Measurements from ENCODE around the gene IL2.

Gene IL2

GRCh38 chr4:122469457-122469856 lies 12.9 kb upstream of the IL2 start:
- no peaks in the 10 kb centered on the region for H3K27me3 ChIP-seq (ENCODE audit: insufficient read depth, low read length)
- no peaks in the 10 kb centered on the region; the same call in 1 of the 2 replicates for H3K9me3 ChIP-seq (ENCODE audit: insufficient read depth, low read depth, low read length)
- no peaks in the 10 kb centered on the region for H3K36me3 ChIP-seq (ENCODE audit: insufficient read depth, low read depth, low read length)
- no peaks in the 10 kb centered on the region for H3K4me1 ChIP-seq (ENCODE audit: insufficient read depth, low read length)
- no peak overlapping the region for H3K4me3 ChIP-seq (ENCODE audit: low read length)
- no peak overlapping the region for H3K27ac ChIP-seq (ENCODE audit: low read length)
- no peak overlapping the region for H3K9ac ChIP-seq (ENCODE audit: low read depth, low read length)

- Histone ChIP-seq H3K4me3 (ENCODE audit: low read length) (no peak overlapping the region), H3K27ac (ENCODE audit: low read length) (no peak overlapping the region), H3K36me3 (ENCODE audit: insufficient read depth, low read depth, low read length) (no peaks in the 10 kb centered on the region), H3K9ac (ENCODE audit: low read depth, low read length) (no peak overlapping the region), H3K4me1 (ENCODE audit: insufficient read depth, low read length) (no peaks in the 10 kb centered on the region), H3K9me3 (ENCODE audit: insufficient read depth, low read depth, low read length) (no peaks in the 10 kb centered on the region), H3K27me3 (ENCODE audit: insufficient read depth, low read length) (no peaks in the 10 kb centered on the region)
Measured at GRCh38 chr4:122458625-122459024, 2.1 kb upstream of the IL2 start.

- Histone ChIP-seq H3K9ac (ENCODE audit: low read depth, low read length) (no peak overlapping the region), H3K4me1 (ENCODE audit: insufficient read depth, low read length) (no peaks in the 10 kb centered on the region)
Measured at GRCh38 chr4:122453384-122453995, 3.0 kb downstream of the IL2 start.

GRCh38 chr4:122450847-122451246 lies 5.7 kb downstream of the IL2 start:
- no peak overlapping the region for H3K27ac ChIP-seq (ENCODE audit: low read length)
- H3K4me3 ChIP-seq (ENCODE audit: low read length), result no peak overlapping the region
- no peaks in the 10 kb centered on the region for H3K4me1 ChIP-seq (ENCODE audit: insufficient read depth, low read length)
- no peaks in the 10 kb centered on the region for H3K27me3 ChIP-seq (ENCODE audit: insufficient read depth, low read length)
- H3K9me3 ChIP-seq (ENCODE audit: insufficient read depth, low read depth, low read length), result no peaks in the 10 kb centered on the region
- H3K36me3 ChIP-seq (ENCODE audit: insufficient read depth, low read depth, low read length), result no peaks in the 10 kb centered on the region
- H3K9ac ChIP-seq (ENCODE audit: low read depth, low read length), result no peak overlapping the region

More at GRCh38 chr4:122453384-122453995, 3.0 kb downstream of the IL2 start:
- no peak overlapping the region for H3K4me3 ChIP-seq (ENCODE audit: low read length)
- no peaks in the 10 kb centered on the region for H3K27me3 ChIP-seq (ENCODE audit: insufficient read depth, low read length)
- no peaks in the 10 kb centered on the region for H3K9me3 ChIP-seq (ENCODE audit: insufficient read depth, low read depth, low read length)
- H3K36me3 ChIP-seq (ENCODE audit: insufficient read depth, low read depth, low read length), result no peaks in the 10 kb centered on the region
- H3K27ac ChIP-seq (ENCODE audit: low read length), result no peak overlapping the region

GRCh38 chr4:122434285-122434684 lies 22.2 kb downstream of the IL2 start:
- Histone ChIP-seq H3K36me3 (ENCODE audit: insufficient read depth, low read depth, low read length) (no peaks in the 10 kb centered on the region), H3K9ac (ENCODE audit: low read depth, low read length) (no peak overlapping the region), H3K27me3 (ENCODE audit: insufficient read depth, low read length) (no peaks in the 10 kb centered on the region), H3K4me3 (ENCODE audit: low read length) (no peak overlapping the region), H3K27ac (ENCODE audit: low read length) (no peak overlapping the region), H3K9me3 (ENCODE audit: insufficient read depth, low read depth, low read length) (no peaks in the 10 kb centered on the region), H3K4me1 (ENCODE audit: insufficient read depth, low read length) (no peaks in the 10 kb centered on the region)

- no peaks in the 10 kb centered on the region for H3K4me1 ChIP-seq (ENCODE audit: insufficient read depth, low read length)
- no peaks in the 10 kb centered on the region for H3K9me3 ChIP-seq (ENCODE audit: insufficient read depth, low read depth, low read length)
- H3K27ac ChIP-seq (ENCODE audit: low read length), result no peak overlapping the region
- no peak overlapping the region for H3K4me3 ChIP-seq (ENCODE audit: low read length)
- H3K9ac ChIP-seq (ENCODE audit: low read depth, low read length), result no peak overlapping the region
- H3K36me3 ChIP-seq (ENCODE audit: insufficient read depth, low read depth, low read length), result no peaks in the 10 kb centered on the region
- H3K27me3 ChIP-seq (ENCODE audit: insufficient read depth, low read length), result no peaks in the 10 kb centered on the region
Measured at GRCh38 chr4:122431351-122431750, 25.2 kb downstream of the IL2 start.

- Histone ChIP-seq H3K9me3 (ENCODE audit: insufficient read depth, low read depth, low read length) (no peaks in the 10 kb centered on the region), H3K4me1 (ENCODE audit: insufficient read depth, low read length) (no peaks in the 10 kb centered on the region), H3K27me3 (ENCODE audit: insufficient read depth, low read length) (no peaks in the 10 kb centered on the region), H3K4me3 (ENCODE audit: low read length) (no peak overlapping the region), H3K9ac (ENCODE audit: low read depth, low read length) (no peak overlapping the region), H3K27ac (ENCODE audit: low read length) (no peak overlapping the region), H3K36me3 (ENCODE audit: insufficient read depth, low read depth, low read length) (no peaks in the 10 kb centered on the region)
Measured at GRCh38 chr4:122423246-122423645, 33.3 kb downstream of the IL2 start.

GRCh38 chr4:122412547-122412946 lies 44.0 kb downstream of the IL2 start:
- H3K9me3 ChIP-seq (ENCODE audit: insufficient read depth, low read depth, low read length), result no peaks in the 10 kb centered on the region
- H3K9ac ChIP-seq (ENCODE audit: low read depth, low read length), result no peak overlapping the region
- no peaks in the 10 kb centered on the region for H3K27me3 ChIP-seq (ENCODE audit: insufficient read depth, low read length)
- no peak overlapping the region for H3K4me3 ChIP-seq (ENCODE audit: low read length)
- no peak overlapping the region for H3K27ac ChIP-seq (ENCODE audit: low read length)
- H3K36me3 ChIP-seq (ENCODE audit: insufficient read depth, low read depth, low read length), result no peaks in the 10 kb centered on the region
- no peaks in the 10 kb centered on the region for H3K4me1 ChIP-seq (ENCODE audit: insufficient read depth, low read length)

- Histone ChIP-seq H3K27me3 (ENCODE audit: insufficient read depth, low read length) (no peaks in the 10 kb centered on the region), H3K4me1 (ENCODE audit: insufficient read depth, low read length) (no peaks in the 10 kb centered on the region), H3K9me3 (ENCODE audit: insufficient read depth, low read depth, low read length) (no peaks in the 10 kb centered on the region), H3K4me3 (ENCODE audit: low read length) (no peak overlapping the region), H3K9ac (ENCODE audit: low read depth, low read length) (no peak overlapping the region), H3K27ac (ENCODE audit: low read length) (no peak overlapping the region), H3K36me3 (ENCODE audit: insufficient read depth, low read depth, low read length) (no peaks in the 10 kb centered on the region)
Measured at GRCh38 chr4:122403861-122404260, 52.7 kb downstream of the IL2 start.

Measured in iPS-20b (cell line).